Activated CD8-positive, alpha-beta memory T cell treated with anti-CD3 and anti-CD28 coated beads, Interleukin-2, amount 10 ng/mL, durations not matched to agents 7 days and 5 days (primary cell): ENCODE results near the gene FAM53A. TPM values are rescaled to one million over a fixed set of nuclear protein-coding genes. Genes with fewer than 3 reads are reported as not detected.

Source experiments
- ATAC-seq: fragments of 150-1000 bp; cut with Tn5 transposase; one replicate; pipeline ENCODE4 v1.10.0; 2021; ENCODE audit warnings: moderate library complexity
- CTCF ChIA-PET: fragments of 350-600 bp; sonication (Branson Sonifier 250); formaldehyde crosslinking; loops from one replicate; lab custom pipeline; 2021; ENCODE audit warnings: antibody characterized with exemption; lab: Charles Lee
- DNase-seq: peaks from one replicate; pipeline ENCODE4 v3.0.0-alpha.2; 2020
- H3K27ac Mint-ChIP-seq: one replicate; pipeline ENCODE4 v1.8.0; 2021; ENCODE audit warnings: mild to moderate bottlenecking, mixed read lengths
- H3K27me3 Mint-ChIP-seq: one replicate; pipeline ENCODE4 v1.8.0; 2021; ENCODE audit warnings: mixed read lengths
- H3K36me3 Mint-ChIP-seq: one replicate; pipeline ENCODE4 v1.8.0; 2021; ENCODE audit warnings: mild to moderate bottlenecking, mixed read lengths
- H3K4me1 Mint-ChIP-seq: one replicate; pipeline ENCODE4 v1.8.0; 2021; ENCODE audit warnings: mixed read lengths
- H3K4me3 Mint-ChIP-seq: one replicate; pipeline ENCODE4 v1.8.0; 2021; ENCODE audit warnings: mild to moderate bottlenecking, moderate library complexity, mixed read lengths
- H3K9me3 Mint-ChIP-seq: one replicate; pipeline ENCODE4 v1.8.0; 2022; ENCODE audit warnings: low read depth, mixed read lengths
- total RNA-seq, 2 experiments: library from RNA; stranded (reverse); gene quantifications; one replicate each; pipeline ENCODE4 v1.2.3, GENCODE V29; 2021

Gene FAM53A
- total RNA-seq, 2 experiments from 2014 or later: 0.23 to 1.6 TPM

GRCh38 chr4:1632109-1633104 is 51.7 kb downstream of the FAM53A start:
- Mint-ChIP-seq H3K9me3 (no peaks in the 10 kb centered on the region), H3K4me1 (no peaks in the 10 kb centered on the region), H3K27ac (no peak overlapping the region), H3K27me3 (peaks cover 2% of the 10 kb centered on the region), H3K36me3 (no peaks in the 10 kb centered on the region), H3K4me3 (no peak overlapping the region)
- ATAC-seq (no peak), DNase-seq (no peak)
- CTCF ChIA-PET: no interaction called here

GRCh38 chr4:1631136-1631535 is 53.0 kb downstream of the FAM53A start:
- CTCF ChIA-PET: interaction anchor here (3.1 kb wide), 1 partner anchor 25 kb away, joined by 12 read pairs; no protein-coding TSS in a partner anchor
- Mint-ChIP-seq H3K9me3 (no peaks in the 10 kb centered on the region), H3K4me1 (no peaks in the 10 kb centered on the region), H3K36me3 (no peaks in the 10 kb centered on the region), H3K27ac (no peak overlapping the region), H3K4me3 (no peak overlapping the region), H3K27me3 (peaks cover 2% of the 10 kb centered on the region)
- no peak for ATAC-seq
- DNase-seq: no peak

- H3K27ac Mint-ChIP-seq: no peak overlapping the region
- no peaks in the 10 kb centered on the region for H3K36me3 Mint-ChIP-seq
- DNase-seq (no peak), ATAC-seq (no peak)
- no peaks in the 10 kb centered on the region for H3K9me3 Mint-ChIP-seq
- CTCF ChIA-PET: interaction anchor here (0.9 to 3.1 kb wide), 7 partner anchors 8 to 274 kb away, joined by 3 to 18 read pairs (median 4); no protein-coding TSS in a partner anchor
- no peaks in the 10 kb centered on the region for H3K4me1 Mint-ChIP-seq
- H3K27me3 Mint-ChIP-seq: peaks cover 2% of the 10 kb centered on the region
- H3K4me3 Mint-ChIP-seq: no peak overlapping the region
Observed at GRCh38 chr4:1630266-1630665, 53.8 kb downstream of the FAM53A start.

GRCh38 chr4:1629699-1630083 is 54.4 kb downstream of the FAM53A start:
- Mint-ChIP-seq H3K4me3 (no peak overlapping the region), H3K36me3 (no peaks in the 10 kb centered on the region), H3K4me1 (no peaks in the 10 kb centered on the region), H3K27ac (no peak overlapping the region), H3K27me3 (no peaks in the 10 kb centered on the region), H3K9me3 (no peaks in the 10 kb centered on the region)
- DNase-seq (no peak), ATAC-seq (no peak)
- CTCF ChIA-PET: interaction anchor here (0.6 to 3.1 kb wide), 13 partner anchors 8 to 344 kb away, joined by 3 to 18 read pairs (median 3); partner anchors contain the start of gene UVSSA

GRCh38 chr4:1628892-1629698 is 55.0 kb downstream of the FAM53A start:
- ATAC-seq (peak; percentile 85), DNase-seq (peak; percentile 78)
- Mint-ChIP-seq H3K36me3 (no peaks in the 10 kb centered on the region), H3K27me3 (no peaks in the 10 kb centered on the region), H3K4me1 (no peaks in the 10 kb centered on the region), H3K9me3 (no peaks in the 10 kb centered on the region), H3K27ac (no peak overlapping the region), H3K4me3 (no peak overlapping the region)
- CTCF ChIA-PET: interaction anchor here (0.6 to 3.1 kb wide), 13 partner anchors 9 to 343 kb away, joined by 3 to 18 read pairs (median 3); partner anchors contain the start of gene UVSSA

- Mint-ChIP-seq H3K4me1 (no peaks in the 10 kb centered on the region), H3K36me3 (no peaks in the 10 kb centered on the region), H3K4me3 (no peak overlapping the region), H3K27me3 (no peaks in the 10 kb centered on the region), H3K27ac (no peak overlapping the region), H3K9me3 (no peaks in the 10 kb centered on the region)
- ATAC-seq (no peak), DNase-seq (no peak)
- CTCF ChIA-PET: interaction anchor here (1.2 kb wide), 1 partner anchor 78 kb away, joined by 4 read pairs; no protein-coding TSS in a partner anchor
Observed at GRCh38 chr4:1627417-1628313, 56.4 kb downstream of the FAM53A start.

GRCh38 chr4:1626941-1627340 is 57.2 kb downstream of the FAM53A start:
- H3K36me3 Mint-ChIP-seq: no peaks in the 10 kb centered on the region

GRCh38 chr4:1626151-1626550 is 58.0 kb downstream of the FAM53A start:
- Mint-ChIP-seq H3K9me3 (no peaks in the 10 kb centered on the region), H3K27ac (no peak overlapping the region), H3K4me3 (no peak overlapping the region), H3K4me1 (no peaks in the 10 kb centered on the region), H3K36me3 (no peaks in the 10 kb centered on the region), H3K27me3 (no peaks in the 10 kb centered on the region)
- CTCF ChIA-PET: no interaction called here
- ATAC-seq (no peak), DNase-seq (no peak)

More at GRCh38 chr4:1626941-1627340, 57.2 kb downstream of the FAM53A start:
- ATAC-seq: no peak
- DNase-seq: no peak
- Mint-ChIP-seq H3K9me3 (no peaks in the 10 kb centered on the region), H3K27ac (no peak overlapping the region), H3K4me1 (no peaks in the 10 kb centered on the region), H3K4me3 (no peak overlapping the region), H3K27me3 (no peaks in the 10 kb centered on the region)
- CTCF ChIA-PET: interaction anchor here (1.2 kb wide), 1 partner anchor 78 kb away, joined by 4 read pairs; no protein-coding TSS in a partner anchor

- H3K4me1 Mint-ChIP-seq: no peaks in the 10 kb centered on the region
- CTCF ChIA-PET: no interaction called here
Observed at GRCh38 chr4:1625600-1626138, 58.4 kb downstream of the FAM53A start.

GRCh38 chr4:1624519-1624910 is 59.6 kb downstream of the FAM53A start:
- H3K9me3 Mint-ChIP-seq: no peaks in the 10 kb centered on the region
- ATAC-seq (no peak), DNase-seq (no peak)
- H3K27me3 Mint-ChIP-seq: no peaks in the 10 kb centered on the region
- H3K27ac Mint-ChIP-seq: no peak overlapping the region
- no peak overlapping the region for H3K4me3 Mint-ChIP-seq
- no peaks in the 10 kb centered on the region for H3K36me3 Mint-ChIP-seq
- CTCF ChIA-PET: no interaction called here
- no peaks in the 10 kb centered on the region for H3K4me1 Mint-ChIP-seq

More at GRCh38 chr4:1625600-1626138, 58.4 kb downstream of the FAM53A start:
- no peak for DNase-seq
- H3K4me3 Mint-ChIP-seq: no peak overlapping the region
- H3K9me3 Mint-ChIP-seq: no peaks in the 10 kb centered on the region
- no peak overlapping the region for H3K27ac Mint-ChIP-seq
- H3K36me3 Mint-ChIP-seq: no peaks in the 10 kb centered on the region
- H3K27me3 Mint-ChIP-seq: no peaks in the 10 kb centered on the region
- ATAC-seq: no peak

- Mint-ChIP-seq H3K9me3 (no peaks in the 10 kb centered on the region), H3K36me3 (no peaks in the 10 kb centered on the region), H3K4me3 (no peak overlapping the region), H3K27me3 (no peaks in the 10 kb centered on the region), H3K27ac (no peak overlapping the region), H3K4me1 (no peaks in the 10 kb centered on the region)
- ATAC-seq (no peak), DNase-seq (no peak)
- CTCF ChIA-PET: no interaction called here
Observed at GRCh38 chr4:1623821-1624518, 60.1 kb downstream of the FAM53A start.

- no peaks in the 10 kb centered on the region for H3K36me3 Mint-ChIP-seq
- CTCF ChIA-PET: no interaction called here
- DNase-seq: no peak
- ATAC-seq: no peak
- H3K4me3 Mint-ChIP-seq: no peak overlapping the region
- no peaks in the 10 kb centered on the region for H3K9me3 Mint-ChIP-seq
- H3K27me3 Mint-ChIP-seq: no peaks in the 10 kb centered on the region
- no peak overlapping the region for H3K27ac Mint-ChIP-seq
- H3K4me1 Mint-ChIP-seq: no peaks in the 10 kb centered on the region
Observed at GRCh38 chr4:1623400-1623799, 60.7 kb downstream of the FAM53A start.
